ENCODE measurements around the gene DOCK4. TPM values are rescaled to one million over a fixed set of nuclear protein-coding genes. Genes with fewer than 3 reads are reported as not detected.

Gene DOCK4
- total RNA-seq, 1 experiment from 2014 or later: 7.7 TPM

- peak; percentile 78 for DNase-seq (ENCODE audit: low read depth)
Measured at GRCh38 chr7:111903797-111904196, 302.4 kb downstream of the DOCK4 start.

GRCh38 chr7:111903016-111903415 lies 303.2 kb downstream of the DOCK4 start:
- DNase-seq (ENCODE audit: low read depth): no peak

GRCh38 chr7:111900283-111900682 lies 305.9 kb downstream of the DOCK4 start:
- no peak for DNase-seq (ENCODE audit: low read depth)

GRCh38 chr7:111895049-111895448 lies 311.1 kb downstream of the DOCK4 start:
- DNase-seq (ENCODE audit: low read depth): no peak

GRCh38 chr7:111894518-111894917 lies 311.7 kb downstream of the DOCK4 start:
- no peak for DNase-seq (ENCODE audit: low read depth)

GRCh38 chr7:111893190-111893589 lies 313.0 kb downstream of the DOCK4 start:
- no peak for DNase-seq (ENCODE audit: low read depth)

GRCh38 chr7:111892588-111892987 lies 313.6 kb downstream of the DOCK4 start:
- no peak for DNase-seq (ENCODE audit: low read depth)

- no peak for DNase-seq (ENCODE audit: low read depth)
Measured at GRCh38 chr7:111887734-111888133, 318.5 kb downstream of the DOCK4 start.

GRCh38 chr7:111886233-111886632 lies 320.0 kb downstream of the DOCK4 start:
- no peak for DNase-seq (ENCODE audit: low read depth)

GRCh38 chr7:111883241-111883640 lies 323.0 kb downstream of the DOCK4 start:
- no peak for DNase-seq (ENCODE audit: low read depth)

- no peak for DNase-seq (ENCODE audit: low read depth)
Measured at GRCh38 chr7:111878785-111879184, 327.4 kb downstream of the DOCK4 start.

- no peak for DNase-seq (ENCODE audit: low read depth)
Measured at GRCh38 chr7:111877931-111878330, 328.3 kb downstream of the DOCK4 start.

GRCh38 chr7:111873963-111874690 lies 332.1 kb downstream of the DOCK4 start:
- no peak for DNase-seq (ENCODE audit: low read depth)

GRCh38 chr7:111873326-111873646 lies 332.9 kb downstream of the DOCK4 start:
- no peak for DNase-seq (ENCODE audit: low read depth)

- DNase-seq (ENCODE audit: low read depth): no peak
Measured at GRCh38 chr7:111872450-111873325, 333.5 kb downstream of the DOCK4 start.

- peak; percentile 39 for DNase-seq (ENCODE audit: low read depth)
Measured at GRCh38 chr7:111871283-111871682, 334.9 kb downstream of the DOCK4 start.

- no peak for DNase-seq (ENCODE audit: low read depth)
Measured at GRCh38 chr7:111869280-111869679, 336.9 kb downstream of the DOCK4 start.

- no peak for DNase-seq (ENCODE audit: low read depth)
Measured at GRCh38 chr7:111867348-111867931, 338.8 kb downstream of the DOCK4 start.

- DNase-seq (ENCODE audit: low read depth): no peak
Measured at GRCh38 chr7:111866787-111867186, 339.4 kb downstream of the DOCK4 start.

- DNase-seq (ENCODE audit: low read depth): no peak
Measured at GRCh38 chr7:111865430-111865829, 340.8 kb downstream of the DOCK4 start.

GRCh38 chr7:111864291-111864976 lies 341.8 kb downstream of the DOCK4 start:
- DNase-seq (ENCODE audit: low read depth): no peak

GRCh38 chr7:111863269-111863668 lies 342.9 kb downstream of the DOCK4 start:
- no peak for DNase-seq (ENCODE audit: low read depth)
